ENCODE results near the gene PSG1. TPM values are rescaled to one million over a fixed set of nuclear protein-coding genes. Genes with fewer than 3 reads are reported as not detected.
A peak's percentile ranks its signal among the peaks of the same experiment; 100 is the strongest.
"Not testable (repeated sequence)": the region's sequence is repeated elsewhere in the genome, so short reads cannot be mapped to it uniquely, and the experiment has no call there.

Gene PSG1
- total and polyA plus RNA-seq, 4 experiments from 2014 or later = not detected

GRCh38 chr19:42918377-42919069, 39.0 kb upstream of the PSG1 start:
- H3K36me3 Mint-ChIP-seq = not testable (repeated sequence)

GRCh38 chr19:42917634-42918033, 38.1 kb upstream of the PSG1 start, which contains the start of gene PSG6:
PSG6 (minus strand) TSS chr19:42917894; CDS start chr19:42917792, 102 bp downstream.
- H3K27me3 Mint-ChIP-seq; POLR2A ChIA-PET (ENCODE audit: partially characterized antibody): not testable (repeated sequence)
- CTCF ChIA-PET (ENCODE audit: partially characterized antibody) = interaction anchor here (1.4 kb wide), 1 partner anchor 12 kb away, joined by 3 read pairs; no protein-coding TSS in a partner anchor

More at GRCh38 chr19:42918377-42919069, 39.0 kb upstream of the PSG1 start:
- H3K27ac ChIP-seq (ENCODE audit: low read depth, low read length); H3K27me3 ChIP-seq (ENCODE audit: insufficient read depth, low read length); H3K4me1 Mint-ChIP-seq; H3K9me3 ChIP-seq (ENCODE audit: control insufficient read depth in 1 of 2, low read length in 2 of 2); H3K4me3 Mint-ChIP-seq; intact Hi-C loops (cut with micrococcal nuclease); H3K27ac Mint-ChIP-seq; H3K36me3 ChIP-seq (ENCODE audit: insufficient read depth, low read length); POLR2A ChIA-PET (ENCODE audit: partially characterized antibody); H3K27me3 Mint-ChIP-seq; H3K9me3 Mint-ChIP-seq; DNase-seq; H3K4me1 ChIP-seq (ENCODE audit: insufficient read depth, low read length); H3K4me3 ChIP-seq (ENCODE audit: low read length in 2 of 2): not testable (repeated sequence)
- CTCF ChIA-PET (ENCODE audit: partially characterized antibody) = interaction anchor here (1.4 kb wide), 1 partner anchor 11 kb away, joined by 3 read pairs; no protein-coding TSS in a partner anchor

GRCh38 chr19:42916931-42917330, 37.4 kb upstream of the PSG1 start:
- peak overlapping the region in 1 of 7 donors; percentile 45 for H3K27ac Mint-ChIP-seq
- DNase-seq; H3K9me3 ChIP-seq (ENCODE audit: control insufficient read depth in 1 of 2, low read length in 2 of 2); POLR2A ChIA-PET (ENCODE audit: partially characterized antibody); H3K4me3 ChIP-seq (ENCODE audit: low read length in 2 of 2); H3K4me1 ChIP-seq (ENCODE audit: insufficient read depth, low read length); H3K4me1 Mint-ChIP-seq; H3K27ac ChIP-seq (ENCODE audit: low read depth, low read length); H3K27me3 Mint-ChIP-seq; H3K36me3 ChIP-seq (ENCODE audit: insufficient read depth, low read length); H3K36me3 Mint-ChIP-seq; H3K4me3 Mint-ChIP-seq; CTCF ChIA-PET (ENCODE audit: partially characterized antibody); H3K27me3 ChIP-seq (ENCODE audit: insufficient read depth, low read length); intact Hi-C loops (cut with micrococcal nuclease); H3K9me3 Mint-ChIP-seq: not testable (repeated sequence)

More at GRCh38 chr19:42917634-42918033, 38.1 kb upstream of the PSG1 start, which contains the start of gene PSG6:
- H3K4me3 Mint-ChIP-seq; H3K9me3 ChIP-seq (ENCODE audit: control insufficient read depth in 1 of 2, low read length in 2 of 2); H3K9me3 Mint-ChIP-seq; H3K4me1 Mint-ChIP-seq; H3K4me3 ChIP-seq (ENCODE audit: low read length in 2 of 2); H3K4me1 ChIP-seq (ENCODE audit: insufficient read depth, low read length); DNase-seq; H3K36me3 Mint-ChIP-seq; H3K27me3 ChIP-seq (ENCODE audit: insufficient read depth, low read length); H3K36me3 ChIP-seq (ENCODE audit: insufficient read depth, low read length); H3K27ac ChIP-seq (ENCODE audit: low read depth, low read length); intact Hi-C loops (cut with micrococcal nuclease): not testable (repeated sequence)
- H3K27ac Mint-ChIP-seq = peak within 1 kb of the TSS in 1 of 7 donors; percentile 45

- H3K4me1 ChIP-seq (ENCODE audit: insufficient read depth, low read length); CTCF ChIA-PET (ENCODE audit: partially characterized antibody); H3K4me3 Mint-ChIP-seq; H3K9me3 Mint-ChIP-seq; intact Hi-C loops (cut with micrococcal nuclease); H3K27me3 Mint-ChIP-seq; H3K27ac Mint-ChIP-seq; POLR2A ChIA-PET (ENCODE audit: partially characterized antibody); H3K36me3 Mint-ChIP-seq; H3K27me3 ChIP-seq (ENCODE audit: insufficient read depth, low read length); H3K4me3 ChIP-seq (ENCODE audit: low read length in 2 of 2); H3K4me1 Mint-ChIP-seq; H3K9me3 ChIP-seq (ENCODE audit: control insufficient read depth in 1 of 2, low read length in 2 of 2); H3K27ac ChIP-seq (ENCODE audit: low read depth, low read length); DNase-seq; H3K36me3 ChIP-seq (ENCODE audit: insufficient read depth, low read length): not testable (repeated sequence)
These were observed 34.0 kb upstream of the PSG1 start for GRCh38 chr19:42913516-42913915.

- intact Hi-C loops (cut with micrococcal nuclease); H3K9me3 Mint-ChIP-seq; H3K4me3 Mint-ChIP-seq; H3K4me1 Mint-ChIP-seq; H3K9me3 ChIP-seq (ENCODE audit: control insufficient read depth in 1 of 2, low read length in 2 of 2); H3K27me3 Mint-ChIP-seq; DNase-seq; H3K36me3 ChIP-seq (ENCODE audit: insufficient read depth, low read length); H3K4me1 ChIP-seq (ENCODE audit: insufficient read depth, low read length); H3K27me3 ChIP-seq (ENCODE audit: insufficient read depth, low read length); H3K27ac Mint-ChIP-seq; H3K4me3 ChIP-seq (ENCODE audit: low read length in 2 of 2); POLR2A ChIA-PET (ENCODE audit: partially characterized antibody); H3K36me3 Mint-ChIP-seq; H3K27ac ChIP-seq (ENCODE audit: low read depth, low read length); CTCF ChIA-PET (ENCODE audit: partially characterized antibody): not testable (repeated sequence)
These were observed 33.4 kb upstream of the PSG1 start for GRCh38 chr19:42912941-42913340.

- H3K27me3 ChIP-seq (ENCODE audit: insufficient read depth, low read length); H3K27ac ChIP-seq (ENCODE audit: low read depth, low read length); H3K4me3 ChIP-seq (ENCODE audit: low read length in 2 of 2); H3K4me1 ChIP-seq (ENCODE audit: insufficient read depth, low read length); H3K9me3 Mint-ChIP-seq; H3K36me3 Mint-ChIP-seq; H3K9me3 ChIP-seq (ENCODE audit: control insufficient read depth in 1 of 2, low read length in 2 of 2); H3K27ac Mint-ChIP-seq; H3K36me3 ChIP-seq (ENCODE audit: insufficient read depth, low read length); H3K4me3 Mint-ChIP-seq; POLR2A ChIA-PET (ENCODE audit: partially characterized antibody); intact Hi-C loops (cut with micrococcal nuclease); H3K27me3 Mint-ChIP-seq; H3K4me1 Mint-ChIP-seq; CTCF ChIA-PET (ENCODE audit: partially characterized antibody); DNase-seq: not testable (repeated sequence)
These were observed 32.2 kb upstream of the PSG1 start for GRCh38 chr19:42911731-42912130.

- H3K4me3 Mint-ChIP-seq, H3K27me3 Mint-ChIP-seq: not testable (repeated sequence)
These were observed 26.6 kb upstream of the PSG1 start for GRCh38 chr19:42906162-42906561.

GRCh38 chr19:42900561-42900960, 21.0 kb upstream of the PSG1 start:
- H3K27ac Mint-ChIP-seq; H3K36me3 Mint-ChIP-seq; H3K36me3 ChIP-seq (ENCODE audit: insufficient read depth, low read length); H3K9me3 ChIP-seq (ENCODE audit: control insufficient read depth in 1 of 2, low read length in 2 of 2); intact Hi-C loops (cut with micrococcal nuclease); H3K27me3 ChIP-seq (ENCODE audit: insufficient read depth, low read length); CTCF ChIA-PET (ENCODE audit: partially characterized antibody); H3K27ac ChIP-seq (ENCODE audit: low read depth, low read length); DNase-seq; POLR2A ChIA-PET (ENCODE audit: partially characterized antibody); H3K4me1 ChIP-seq (ENCODE audit: insufficient read depth, low read length); H3K4me3 ChIP-seq (ENCODE audit: low read length in 2 of 2); H3K4me1 Mint-ChIP-seq; H3K4me3 Mint-ChIP-seq: not testable (repeated sequence)
- H3K9me3 Mint-ChIP-seq = peaks cover 0 to 22% (median 3%) of the 10 kb centered on the region in 8 donors
- peaks cover 9 to 13% of the 10 kb centered on the region in 2 donors for H3K27me3 Mint-ChIP-seq

More at GRCh38 chr19:42906162-42906561, 26.6 kb upstream of the PSG1 start:
- H3K4me1 Mint-ChIP-seq; CTCF ChIA-PET (ENCODE audit: partially characterized antibody); H3K36me3 Mint-ChIP-seq; H3K4me3 ChIP-seq (ENCODE audit: low read length in 2 of 2); H3K27me3 ChIP-seq (ENCODE audit: insufficient read depth, low read length); POLR2A ChIA-PET (ENCODE audit: partially characterized antibody); H3K27ac Mint-ChIP-seq; DNase-seq; H3K4me1 ChIP-seq (ENCODE audit: insufficient read depth, low read length); H3K36me3 ChIP-seq (ENCODE audit: insufficient read depth, low read length); H3K27ac ChIP-seq (ENCODE audit: low read depth, low read length); H3K9me3 ChIP-seq (ENCODE audit: control insufficient read depth in 1 of 2, low read length in 2 of 2); H3K9me3 Mint-ChIP-seq; intact Hi-C loops (cut with micrococcal nuclease): not testable (repeated sequence)
